Suppressor macrophage treated with lipopolysaccharide for 1 hour (primary cell): ENCODE data around the gene TNFAIP2.

ENCODE experiments used
- DNase-seq, 3 donors: peaks; one replicate each; pipeline ENCODE4 v3.0.0-alpha.2; 2020 to 2022

The TNFAIP2 gene

GRCh38 chr14:103094406-103095209, 28.7 kb upstream of the TNFAIP2 start, which contains the start of gene EXOC3L4:
Gene EXOC3L4 (plus strand): TSS chr14:103094725. CDS start chr14:103100220, 5,495 bp downstream.
- DNase-seq = peak; percentile 72 to 83 (median 80)

- DNase-seq = no peak
Observed at GRCh38 chr14:103095210-103095778, 28.0 kb upstream of the TNFAIP2 start.

GRCh38 chr14:103096387-103096786, 26.9 kb upstream of the TNFAIP2 start:
- DNase-seq = no peak

- DNase-seq = no peak
Observed at GRCh38 chr14:103097244-103097993, 25.8 kb upstream of the TNFAIP2 start.

GRCh38 chr14:103097994-103098957, 25.0 kb upstream of the TNFAIP2 start:
- DNase-seq = no peak

GRCh38 chr14:103099081-103099732, 24.1 kb upstream of the TNFAIP2 start:
- no peak for DNase-seq

- DNase-seq = no peak
Observed at GRCh38 chr14:103099733-103100280, 23.5 kb upstream of the TNFAIP2 start.

- no peak for DNase-seq
Observed at GRCh38 chr14:103100281-103101121, 22.8 kb upstream of the TNFAIP2 start.

GRCh38 chr14:103101257-103101962, 21.9 kb upstream of the TNFAIP2 start:
- DNase-seq = no peak

- no peak for DNase-seq
Observed at GRCh38 chr14:103101963-103102688, 21.1 kb upstream of the TNFAIP2 start.

GRCh38 chr14:103102689-103103260, 20.5 kb upstream of the TNFAIP2 start:
- no peak for DNase-seq

GRCh38 chr14:103103461-103104388, 19.5 kb upstream of the TNFAIP2 start:
- DNase-seq = peak; percentile 68 to 86 (median 73)

GRCh38 chr14:103104389-103104653, 18.9 kb upstream of the TNFAIP2 start:
- no peak for DNase-seq

- peak; percentile 54 to 84 (median 68) for DNase-seq
Observed at GRCh38 chr14:103104654-103105452, 18.4 kb upstream of the TNFAIP2 start.

GRCh38 chr14:103105580-103106150, 17.6 kb upstream of the TNFAIP2 start:
- DNase-seq = no peak

GRCh38 chr14:103107455-103107854, 15.8 kb upstream of the TNFAIP2 start:
- DNase-seq = no peak
